ENCODE data around the gene SHC2.

DNA sequence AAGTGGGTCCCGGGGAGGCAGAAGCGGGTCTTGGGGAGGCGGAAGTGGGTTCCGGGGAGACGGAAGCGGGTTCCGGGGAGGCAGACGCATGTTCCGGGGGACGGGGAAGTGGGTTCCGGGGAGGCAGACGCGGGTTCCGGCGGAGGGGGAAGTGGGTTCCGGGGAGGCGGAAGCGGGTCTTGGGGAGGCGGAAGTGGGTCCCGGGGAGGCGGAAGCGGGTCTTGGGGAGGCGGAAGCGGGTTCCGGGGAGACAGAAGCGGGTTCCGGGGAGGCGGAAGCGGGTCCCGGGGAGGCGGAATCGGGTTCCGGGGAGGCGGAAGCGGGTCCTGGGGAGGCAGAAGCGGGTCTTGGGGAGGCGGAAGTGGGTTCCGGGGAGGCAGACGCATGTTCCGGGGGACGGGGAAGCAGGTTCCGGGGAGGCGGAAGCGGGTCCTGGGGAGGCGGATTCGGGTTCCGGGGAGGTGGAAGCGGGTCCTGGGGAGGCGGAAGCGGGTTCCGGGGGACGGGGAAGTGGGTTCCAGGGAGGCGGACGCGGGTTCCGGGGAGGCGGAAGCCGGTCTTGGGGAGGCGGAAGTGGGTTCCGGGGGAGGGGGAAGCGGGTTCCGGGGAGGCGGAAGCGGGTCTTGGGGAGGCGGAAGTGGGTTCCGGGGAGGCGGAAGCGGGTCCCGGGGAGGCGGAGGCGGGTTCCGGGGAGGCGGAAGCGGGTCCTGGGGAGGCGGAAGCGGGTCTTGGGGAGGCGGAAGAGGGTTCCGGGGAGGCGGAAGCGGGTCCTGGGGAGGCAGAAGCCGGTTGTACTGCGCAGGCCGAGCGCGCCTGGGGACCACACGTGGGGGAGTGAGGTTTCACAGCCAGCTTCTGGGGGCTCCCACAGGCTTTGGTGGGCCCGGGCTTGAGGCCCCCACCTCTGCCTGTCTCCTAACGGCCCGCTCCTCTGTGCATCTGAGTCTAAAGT, 2.5 kb downstream of the SHC2 start:
- TF ChIP-seq ZFP30 (CRISPR knock-in tag; IDR thresholded peaks at IDR 0.05): no peak
- no peak for TF ChIP-seq TCF4 (CRISPR knock-in tag; IDR thresholded peaks at IDR 0.05; ENCODE audit: borderline replicate concordance)
- TF ChIP-seq ISL1 (CRISPR knock-in tag; IDR thresholded peaks at IDR 0.05): no peak
- TF ChIP-seq ARNTL (CRISPR knock-in tag; IDR thresholded peaks at IDR 0.05; ENCODE audit: borderline replicate concordance, low read depth): no peak
- no peak for TF ChIP-seq RARB (CRISPR knock-in tag; IDR thresholded peaks at IDR 0.05)
- TF ChIP-seq, protein P1, sequence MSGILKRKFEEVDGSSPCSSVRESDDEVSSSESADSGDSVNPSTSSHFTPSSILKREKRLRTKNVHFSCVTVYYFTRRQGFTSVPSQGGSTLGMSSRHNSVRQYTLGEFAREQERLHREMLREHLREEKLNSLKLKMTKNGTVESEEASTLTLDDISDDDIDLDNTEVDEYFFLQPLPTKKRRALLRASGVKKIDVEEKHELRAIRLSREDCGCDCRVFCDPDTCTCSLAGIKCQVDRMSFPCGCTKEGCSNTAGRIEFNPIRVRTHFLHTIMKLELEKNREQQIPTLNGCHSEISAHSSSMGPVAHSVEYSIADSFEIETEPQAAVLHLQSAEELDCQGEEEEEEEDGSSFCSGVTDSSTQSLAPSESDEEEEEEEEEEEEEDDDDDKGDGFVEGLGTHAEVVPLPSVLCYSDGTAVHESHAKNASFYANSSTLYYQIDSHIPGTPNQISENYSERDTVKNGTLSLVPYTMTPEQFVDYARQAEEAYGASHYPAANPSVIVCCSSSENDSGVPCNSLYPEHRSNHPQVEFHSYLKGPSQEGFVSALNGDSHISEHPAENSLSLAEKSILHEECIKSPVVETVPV (CRISPR knock-in tag; IDR thresholded peaks at IDR 0.05): no peak

Measured in SK-N-SH treated with all-trans-retinoic acid at 6 μM for 48 hours (cell line).